Activated CD4-positive, alpha-beta memory T cell treated with anti-CD3 and anti-CD28 coated beads for 36 hours (primary cell): Measurements from ENCODE around the gene CAVIN2. TPM values are rescaled to one million over a fixed set of nuclear protein-coding genes. Genes with fewer than 3 reads are reported as not detected.

Experiments
- CTCF ChIA-PET: fragments of 350-600 bp; sonication (Branson Sonifier 250); formaldehyde crosslinking; loops from one replicate; lab custom pipeline; 2021; ENCODE audit warnings: antibody characterized with exemption, inconsistent platforms; lab: Charles Lee
- POLR2A ChIA-PET: fragments of 350-600 bp; sonication (Branson Sonifier 250); formaldehyde crosslinking; loops from one replicate; lab custom pipeline; 2021; ENCODE audit warnings: antibody characterized with exemption; lab: Charles Lee
- DNase-seq: peaks from one replicate; pipeline ENCODE4 v3.0.0-alpha.2; 2020
- H3K27ac Mint-ChIP-seq: one replicate; pipeline ENCODE4 v1.8.0; 2021; ENCODE audit warnings: mixed read lengths
- H3K27me3 Mint-ChIP-seq: one replicate; pipeline ENCODE4 v1.8.0; 2021; ENCODE audit warnings: mixed read lengths
- H3K36me3 Mint-ChIP-seq: one replicate; pipeline ENCODE4 v1.8.0; 2021; ENCODE audit warnings: mixed read lengths
- H3K4me1 Mint-ChIP-seq: one replicate; pipeline ENCODE4 v1.8.0; 2021; ENCODE audit warnings: low read depth, mixed read lengths
- H3K4me3 Mint-ChIP-seq: one replicate; pipeline ENCODE4 v1.8.0; 2021; ENCODE audit warnings: mild to moderate bottlenecking, mixed read lengths
- H3K9me3 Mint-ChIP-seq: one replicate; pipeline ENCODE4 v1.8.0; 2021; ENCODE audit warnings: mixed read lengths
- intact Hi-C: fragments of 100-400 bp; cut with micrococcal nuclease; formaldehyde crosslinking; loops from one replicate; pipeline ENCODE4 v1.15.1; 2023
- total RNA-seq, 2 experiments: library from RNA; stranded (reverse); gene quantifications; one replicate each; pipeline ENCODE4 v1.2.3, GENCODE V29; 2021

CAVIN2 gene
- total RNA-seq, 2 experiments from 2014 or later = not detected

GRCh38 chr2:191862156-191862775 lies 15.4 kb upstream of the CAVIN2 start:
- H3K27me3 Mint-ChIP-seq = peaks cover 12% of the 10 kb centered on the region

GRCh38 chr2:191860760-191861466 lies 14.0 kb upstream of the CAVIN2 start:
- ChIA-PET CTCF (no interaction called here), POLR2A (no interaction called here)
- no peak overlapping the region for H3K27ac Mint-ChIP-seq
- intact Hi-C loops = no loop called here
- DNase-seq = no peak
- H3K4me3 Mint-ChIP-seq = no peak overlapping the region
- H3K4me1 Mint-ChIP-seq = no peaks in the 10 kb centered on the region
- H3K36me3 Mint-ChIP-seq = no peaks in the 10 kb centered on the region
- H3K27me3 Mint-ChIP-seq = peaks cover 9% of the 10 kb centered on the region
- H3K9me3 Mint-ChIP-seq = no peaks in the 10 kb centered on the region

More at GRCh38 chr2:191862156-191862775, 15.4 kb upstream of the CAVIN2 start:
- Mint-ChIP-seq H3K9me3 (no peaks in the 10 kb centered on the region), H3K36me3 (no peaks in the 10 kb centered on the region), H3K27ac (no peak overlapping the region), H3K4me1 (no peaks in the 10 kb centered on the region), H3K4me3 (no peak overlapping the region)
- ChIA-PET POLR2A (no interaction called here), CTCF (interaction anchor here (0.6 to 0.7 kb wide), 2 partner anchors 8 to 644 kb away, joined by 3 to 4 read pairs; no protein-coding TSS in a partner anchor)
- intact Hi-C loops = no loop called here
- no peak for DNase-seq

GRCh38 chr2:191859681-191860080 lies 12.8 kb upstream of the CAVIN2 start:
- POLR2A ChIA-PET = no interaction called here
- intact Hi-C loops = no loop called here
- no peak overlapping the region for H3K4me3 Mint-ChIP-seq

GRCh38 chr2:191857886-191858285 lies 11.0 kb upstream of the CAVIN2 start:
- intact Hi-C loops = no loop called here
- peaks cover 10% of the 10 kb centered on the region for H3K27me3 Mint-ChIP-seq
- H3K9me3 Mint-ChIP-seq = no peaks in the 10 kb centered on the region
- no peaks in the 10 kb centered on the region for H3K36me3 Mint-ChIP-seq
- ChIA-PET POLR2A (no interaction called here), CTCF (no interaction called here)
- no peak overlapping the region for H3K27ac Mint-ChIP-seq
- no peak overlapping the region for H3K4me3 Mint-ChIP-seq
- no peaks in the 10 kb centered on the region for H3K4me1 Mint-ChIP-seq
- DNase-seq = no peak

More at GRCh38 chr2:191859681-191860080, 12.8 kb upstream of the CAVIN2 start:
- no peaks in the 10 kb centered on the region for H3K4me1 Mint-ChIP-seq
- H3K36me3 Mint-ChIP-seq = no peaks in the 10 kb centered on the region
- CTCF ChIA-PET = no interaction called here
- peaks cover 6% of the 10 kb centered on the region for H3K27me3 Mint-ChIP-seq
- no peaks in the 10 kb centered on the region for H3K9me3 Mint-ChIP-seq
- H3K27ac Mint-ChIP-seq = no peak overlapping the region
- DNase-seq = no peak

- Mint-ChIP-seq H3K9me3 (no peaks in the 10 kb centered on the region), H3K27ac (no peak overlapping the region), H3K36me3 (no peaks in the 10 kb centered on the region), H3K4me1 (no peaks in the 10 kb centered on the region), H3K4me3 (no peak overlapping the region), H3K27me3 (peaks cover 10% of the 10 kb centered on the region)
- DNase-seq = no peak
- intact Hi-C loops = no loop called here
- ChIA-PET POLR2A (no interaction called here), CTCF (no interaction called here)
These were observed 10.4 kb upstream of the CAVIN2 start for GRCh38 chr2:191857259-191857805.

GRCh38 chr2:191856111-191856876 lies 9.4 kb upstream of the CAVIN2 start:
- POLR2A ChIA-PET = no interaction called here
- H3K36me3 Mint-ChIP-seq = no peaks in the 10 kb centered on the region
- DNase-seq = no peak
- no peak overlapping the region for H3K27ac Mint-ChIP-seq
- no peaks in the 10 kb centered on the region for H3K4me1 Mint-ChIP-seq
- H3K4me3 Mint-ChIP-seq = no peak overlapping the region
- no peaks in the 10 kb centered on the region for H3K9me3 Mint-ChIP-seq
- peaks cover 10% of the 10 kb centered on the region for H3K27me3 Mint-ChIP-seq
- intact Hi-C loops = no loop called here
- CTCF ChIA-PET = interaction anchor here (1.2 kb wide), 1 partner anchor 306 kb away, joined by 4 read pairs; no protein-coding TSS in a partner anchor

GRCh38 chr2:191855382-191855781 lies 8.5 kb upstream of the CAVIN2 start:
- intact Hi-C loops = no loop called here
- DNase-seq = no peak
- ChIA-PET POLR2A (no interaction called here), CTCF (interaction anchor here (1.2 kb wide), 1 partner anchor 307 kb away, joined by 4 read pairs; no protein-coding TSS in a partner anchor)
- Mint-ChIP-seq H3K36me3 (no peaks in the 10 kb centered on the region), H3K27me3 (peaks cover 10% of the 10 kb centered on the region), H3K4me1 (no peaks in the 10 kb centered on the region), H3K4me3 (no peak overlapping the region), H3K9me3 (no peaks in the 10 kb centered on the region), H3K27ac (no peak overlapping the region)

GRCh38 chr2:191854382-191855372 lies 7.8 kb upstream of the CAVIN2 start:
- POLR2A ChIA-PET = no interaction called here
- no peak for DNase-seq
- no peaks in the 10 kb centered on the region for H3K36me3 Mint-ChIP-seq
- CTCF ChIA-PET = interaction anchor here (1.5 kb wide), 1 partner anchor 308 kb away, joined by 3 read pairs; no protein-coding TSS in a partner anchor
- H3K27ac Mint-ChIP-seq = no peak overlapping the region
- peaks cover 14% of the 10 kb centered on the region for H3K27me3 Mint-ChIP-seq
- H3K9me3 Mint-ChIP-seq = no peaks in the 10 kb centered on the region
- H3K4me3 Mint-ChIP-seq = no peak overlapping the region
- intact Hi-C loops = no loop called here
- H3K4me1 Mint-ChIP-seq = no peaks in the 10 kb centered on the region

GRCh38 chr2:191853843-191854242 lies 7.0 kb upstream of the CAVIN2 start:
- H3K27me3 Mint-ChIP-seq = peaks cover 18% of the 10 kb centered on the region
- no peak overlapping the region for H3K27ac Mint-ChIP-seq
- H3K4me1 Mint-ChIP-seq = no peaks in the 10 kb centered on the region
- no peak for DNase-seq
- intact Hi-C loops = no loop called here
- H3K36me3 Mint-ChIP-seq = no peaks in the 10 kb centered on the region
- no peaks in the 10 kb centered on the region for H3K9me3 Mint-ChIP-seq
- ChIA-PET CTCF (interaction anchor here (1.5 kb wide), 1 partner anchor 308 kb away, joined by 3 read pairs; no protein-coding TSS in a partner anchor), POLR2A (no interaction called here)
- no peak overlapping the region for H3K4me3 Mint-ChIP-seq

- no peak overlapping the region for H3K27ac Mint-ChIP-seq
- H3K36me3 Mint-ChIP-seq = no peaks in the 10 kb centered on the region
- ChIA-PET CTCF (no interaction called here), POLR2A (no interaction called here)
- no peak for DNase-seq
- no peak overlapping the region for H3K4me3 Mint-ChIP-seq
- intact Hi-C loops = no loop called here
- peaks cover 7% of the 10 kb centered on the region for H3K4me1 Mint-ChIP-seq
- H3K9me3 Mint-ChIP-seq = no peaks in the 10 kb centered on the region
- H3K27me3 Mint-ChIP-seq = peaks cover 31% of the 10 kb centered on the region
These were observed 4.3 kb upstream of the CAVIN2 start for GRCh38 chr2:191851158-191851557.
